BJ (cell line): ENCODE data around the gene ACYP2. TPM values are rescaled to one million over a fixed set of nuclear protein-coding genes. Genes with fewer than 3 reads are reported as not detected.

Source experiments
- CTCF ChIA-PET: fragments of 350-600 bp; formaldehyde crosslinking; extraction: SDS; loops from one replicate; lab custom pipeline; 2021; ENCODE audit warnings: antibody characterized with exemption, inconsistent platforms; lab: Yijun Ruan, JAX
- POLR2A ChIA-PET: fragments of 300-600 bp; sonication (Branson Sonifier 250); formaldehyde crosslinking; extraction: SDS; loops from one replicate; lab custom pipeline; 2021; ENCODE audit warnings: antibody characterized with exemption; lab: Charles Lee
- DNase-seq: peaks from one replicate; pipeline ENCODE4 v3.0.0-alpha.2; 2011; ENCODE audit warnings: low read depth
- H3K27me3 ChIP-seq: 2 replicates; pipeline ENCODE4 v1.6.0; 2011; ENCODE audit warnings: low read length; ENCODE audit not compliant: control insufficient read depth, insufficient read depth
- H3K36me3 ChIP-seq: 2 replicates; pipeline ENCODE4 v1.5.1; 2011; ENCODE audit warnings: low read length; ENCODE audit not compliant: control insufficient read depth, insufficient read depth
- H3K4me3 ChIP-seq: 2 replicates; pipeline ENCODE4 v1.5.1; 2011; ENCODE audit warnings: low read depth, mild to moderate bottlenecking, control low read depth, low read length
- CTCF ChIP-seq: IDR thresholded peaks from 2 replicates; pipeline ENCODE4 v1.5.1; 2011; ENCODE audit warnings: low read depth, mild to moderate bottlenecking, control low read depth, inconsistent platforms, low read length, moderate library complexity; ENCODE audit not compliant: insufficient read depth
- polyA plus RNA-seq: library from polyadenylated mRNA; depleted of rRNA; stranded (reverse); fragments of >200 nt; gene quantifications from 2 replicates; pipeline ENCODE4 v1.2.3, GENCODE V29; 2011

Gene ACYP2
- polyA plus RNA-seq, 1 experiment, result 7.0 TPM

GRCh38 chr2:54133056-54133455, 17.6 kb downstream of the ACYP2 start:
- H3K4me3 ChIP-seq, result no peak overlapping the region
- ChIA-PET CTCF (interaction anchor here (1.4 kb wide), 1 partner anchor 569 kb away, joined by 3 read pairs; no protein-coding TSS in a partner anchor), POLR2A (no interaction called here)
- TF ChIP-seq CTCF, result no peak
- no peaks in the 10 kb centered on the region for H3K27me3 ChIP-seq
- H3K36me3 ChIP-seq, result no peaks in the 10 kb centered on the region
- no peak for DNase-seq

DNA sequence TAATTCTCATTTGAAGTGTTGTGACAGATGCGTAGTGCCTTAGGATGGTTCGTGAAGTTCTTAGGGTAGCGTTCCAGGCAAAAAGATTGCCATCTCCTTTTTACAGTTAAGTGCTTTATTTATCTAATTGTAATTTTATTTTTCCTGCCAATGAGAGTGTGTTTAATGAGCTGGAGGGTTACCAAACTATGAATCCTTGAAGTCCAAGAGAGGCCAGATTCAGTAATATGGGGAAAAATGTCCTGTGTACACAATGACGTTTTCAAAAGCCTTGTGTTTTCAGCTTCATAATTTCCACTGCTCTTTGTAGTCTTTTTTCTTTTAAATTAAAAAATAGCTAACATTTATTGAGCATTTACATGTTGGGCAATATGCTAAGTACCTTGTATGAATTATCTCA, 23.8 kb downstream of the ACYP2 start:
- CTCF ChIA-PET, result interaction anchor here (1.4 kb wide), 1 partner anchor 32 kb away, joined by 5 read pairs; no protein-coding TSS in a partner anchor
- H3K36me3 ChIP-seq, result no peaks in the 10 kb centered on the region
- DNase-seq, result no peak
- TF ChIP-seq CTCF, result no peak
- H3K4me3 ChIP-seq, result no peak overlapping the region
- H3K27me3 ChIP-seq, result no peaks in the 10 kb centered on the region
- POLR2A ChIA-PET, result no interaction called here

DNA sequence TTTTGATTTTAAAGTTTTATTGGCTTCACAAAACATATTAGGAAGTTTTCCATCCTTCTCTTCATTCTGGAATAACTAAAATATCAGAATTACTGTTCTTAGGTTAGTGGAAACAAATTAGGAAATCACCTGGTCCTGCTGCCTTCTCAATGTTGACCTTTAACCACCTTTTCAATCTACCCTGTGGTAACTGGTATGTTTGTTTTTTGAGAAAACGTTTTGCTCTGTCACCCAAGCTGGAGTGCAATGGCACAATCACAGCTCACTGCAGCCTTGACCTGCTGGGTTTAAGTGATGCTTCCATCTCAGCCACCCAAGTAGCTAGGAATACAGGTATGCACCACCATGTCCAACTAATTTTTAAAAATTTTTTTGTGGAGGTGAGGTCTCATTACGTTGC, 28.4 kb downstream of the ACYP2 start:
- Histone ChIP-seq H3K36me3 (no peaks in the 10 kb centered on the region), H3K27me3 (no peaks in the 10 kb centered on the region), H3K4me3 (no peak overlapping the region)
- TF ChIP-seq CTCF, result no peak
- no peak for DNase-seq
- ChIA-PET CTCF (no interaction called here), POLR2A (no interaction called here)

- no peak for DNase-seq
- POLR2A ChIA-PET, result no interaction called here
- Histone ChIP-seq H3K4me3 (no peak overlapping the region), H3K27me3 (no peaks in the 10 kb centered on the region), H3K36me3 (no peaks in the 10 kb centered on the region)
- CTCF ChIA-PET, result no interaction called here
- no peak for TF ChIP-seq CTCF
Observed at GRCh38 chr2:54148391-54148790, 33.0 kb downstream of the ACYP2 start.

DNA sequence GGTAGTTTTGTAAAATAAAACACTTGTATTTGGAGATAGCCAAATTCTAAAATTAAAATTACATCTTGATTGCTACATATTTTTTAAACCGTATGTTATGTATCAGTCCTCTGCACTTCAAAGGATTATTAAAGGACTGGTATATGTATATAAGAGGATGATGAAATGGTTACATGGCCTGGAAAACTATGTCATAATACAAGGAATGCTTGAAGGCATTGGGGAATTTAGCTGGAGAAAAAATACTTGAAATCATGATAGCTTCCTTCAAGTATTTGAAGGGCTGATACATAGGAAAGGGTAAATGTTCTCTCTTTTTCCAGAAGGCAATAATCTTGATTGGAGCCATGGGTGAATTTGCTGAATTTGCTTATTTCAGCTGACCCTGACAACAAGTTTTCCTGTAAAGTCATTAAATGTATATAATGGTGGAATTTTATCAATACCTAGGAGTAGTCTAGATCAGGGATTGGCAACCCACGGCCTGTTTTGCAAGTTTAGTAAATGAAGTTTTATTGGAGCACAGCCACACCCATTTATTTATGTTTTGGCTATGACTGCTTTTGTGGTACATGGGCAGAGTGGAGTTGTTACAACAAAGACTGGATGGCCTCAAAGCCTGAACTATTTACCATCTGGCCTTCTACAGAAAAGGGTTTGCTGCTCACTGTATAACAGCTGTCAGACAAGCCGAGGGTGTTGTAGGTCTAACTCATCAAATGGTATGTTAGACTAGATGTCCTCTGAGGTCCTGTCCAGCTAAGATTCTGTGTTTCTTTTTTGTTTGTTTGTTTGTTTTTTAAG, 34.4 kb downstream of the ACYP2 start:
- ChIA-PET CTCF (interaction anchor here (1.1 kb wide), 1 partner anchor 27 kb away, joined by 3 read pairs; no protein-coding TSS in a partner anchor), POLR2A (no interaction called here)
- no peaks in the 10 kb centered on the region for H3K27me3 ChIP-seq
- DNase-seq, result no peak
- no peak overlapping the region for H3K4me3 ChIP-seq
- no peak for TF ChIP-seq CTCF
- no peaks in the 10 kb centered on the region for H3K36me3 ChIP-seq
